AG04450 (cell line): ENCODE measurements around the gene PTBP1. TPM values are rescaled to one million over a fixed set of nuclear protein-coding genes. Genes with fewer than 3 reads are reported as not detected.

ENCODE experiments used
- CTCF ChIA-PET: fragments of 300-600, 350-600 bp; formaldehyde crosslinking; extraction: SDS; loops from one replicate; lab custom pipeline; 2022; ENCODE audit warnings: antibody characterized with exemption, inconsistent platforms; lab: Charles Lee
- POLR2A ChIA-PET: fragments of 350-600 bp; formaldehyde crosslinking; extraction: SDS; loops from one replicate; lab custom pipeline; 2021; ENCODE audit warnings: antibody characterized with exemption, inconsistent platforms; lab: Yijun Ruan, JAX
- DNase-seq: peaks from one replicate; pipeline ENCODE4 v3.0.0-alpha.2; 2011; ENCODE audit warnings: low read depth, low spot score
- H3K27ac ChIP-seq: one replicate; pipeline ENCODE4 v1.5.1; 2012; ENCODE audit warnings: low read depth, low read length, control low read depth
- H3K27me3 ChIP-seq: one replicate; pipeline ENCODE4 v1.6.0; 2012; ENCODE audit warnings: low read length; ENCODE audit not compliant: control insufficient read depth, insufficient read depth
- H3K4me3 ChIP-seq: 2 replicates; pipeline ENCODE4 v1.5.1; 2011; ENCODE audit warnings: mild to moderate bottlenecking, low read depth, low read length, control low read depth
- H3K9me3 ChIP-seq: 2 replicates; pipeline ENCODE4 v1.5.1; 2012; ENCODE audit warnings: low read length; ENCODE audit not compliant: control insufficient read depth, insufficient read depth
- CTCF ChIP-seq: IDR thresholded peaks from 2 replicates; pipeline ENCODE4 v1.5.1; 2011; ENCODE audit warnings: low read depth, low read length, control low read depth, inconsistent platforms
- polyA plus RNA-seq: library from polyadenylated mRNA; depleted of rRNA; stranded (reverse); fragments of >200 nt; gene quantifications from 2 replicates; pipeline ENCODE4 v1.2.3, GENCODE V29; 2011

The PTBP1 gene
- polyA plus RNA-seq, 1 experiment = 141 TPM

DNA sequence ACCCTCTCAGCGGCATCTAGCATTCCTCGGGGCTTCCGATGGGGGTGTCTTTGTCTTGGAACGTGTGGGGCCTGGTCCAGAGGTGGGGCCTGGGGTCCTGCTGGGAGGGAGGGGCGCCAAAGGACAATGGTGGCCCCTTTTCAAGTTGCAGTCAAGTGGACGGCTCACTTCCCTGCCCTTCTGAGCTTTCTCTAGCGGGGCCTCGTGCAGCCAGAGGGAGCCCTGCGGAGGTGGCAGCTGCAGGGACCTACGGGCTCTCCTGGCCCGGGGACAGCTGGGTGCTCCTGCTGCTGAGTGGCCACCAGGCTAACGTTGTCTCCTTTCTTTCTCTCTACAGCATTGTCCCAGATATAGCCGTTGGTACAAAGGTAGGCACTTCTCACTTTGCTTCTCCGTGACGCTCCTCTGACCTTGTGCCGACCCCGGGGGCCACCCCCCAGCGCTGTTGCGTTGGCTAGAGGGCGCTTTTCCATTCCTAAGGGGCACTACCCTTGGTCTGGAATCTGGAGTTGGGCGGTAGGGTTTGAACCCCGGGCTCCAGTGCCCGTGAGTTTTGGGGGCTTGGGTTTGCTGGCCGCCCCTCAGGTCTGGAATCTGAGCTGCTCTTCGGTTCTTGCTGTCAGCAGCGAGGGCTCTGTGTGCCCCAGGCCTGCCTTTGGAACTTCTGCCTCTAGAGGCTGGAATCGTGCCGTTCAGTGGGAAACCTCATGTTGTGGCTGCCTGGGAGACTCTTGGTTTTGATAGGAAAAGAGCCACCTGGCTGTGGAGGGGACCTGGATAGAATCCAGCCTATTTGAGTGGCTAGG lies 2.0 kb downstream of the PTBP1 start:
- POLR2A ChIA-PET = interaction anchor here (0.6 to 1.3 kb wide), 7 partner anchors 10 to 197 kb away, joined by 3 to 5 read pairs (median 3); no protein-coding TSS in a partner anchor

GRCh38 chr19:800360-801029 lies 3.2 kb downstream of the PTBP1 start:
- ChIA-PET CTCF (no interaction called here), POLR2A (interaction anchor here (1.0 kb wide), 1 partner anchor 22 kb away, joined by 3 read pairs; no protein-coding TSS in a partner anchor)
- peak overlapping the region; percentile 32 for H3K4me3 ChIP-seq
- no peaks in the 10 kb centered on the region for H3K27me3 ChIP-seq
- no peak for TF ChIP-seq CTCF
- H3K9me3 ChIP-seq = no peaks in the 10 kb centered on the region; the same call in 1 of the 2 replicates
- no peak for DNase-seq
- no peak overlapping the region for H3K27ac ChIP-seq

More for the DNA sequence above, 2.0 kb downstream of the PTBP1 start:
- Histone ChIP-seq H3K27me3 (no peaks in the 10 kb centered on the region), H3K9me3 (no peaks in the 10 kb centered on the region; the same call in 1 of the 2 replicates), H3K27ac (no peak overlapping the region), H3K4me3 (peak overlapping the region; percentile 90)
- peak; percentile 34 for TF ChIP-seq CTCF
- CTCF ChIA-PET = interaction anchor here (2.2 kb wide), 1 partner anchor 29 kb away, joined by 9 read pairs; no protein-coding TSS in a partner anchor
- no peak for DNase-seq

DNA sequence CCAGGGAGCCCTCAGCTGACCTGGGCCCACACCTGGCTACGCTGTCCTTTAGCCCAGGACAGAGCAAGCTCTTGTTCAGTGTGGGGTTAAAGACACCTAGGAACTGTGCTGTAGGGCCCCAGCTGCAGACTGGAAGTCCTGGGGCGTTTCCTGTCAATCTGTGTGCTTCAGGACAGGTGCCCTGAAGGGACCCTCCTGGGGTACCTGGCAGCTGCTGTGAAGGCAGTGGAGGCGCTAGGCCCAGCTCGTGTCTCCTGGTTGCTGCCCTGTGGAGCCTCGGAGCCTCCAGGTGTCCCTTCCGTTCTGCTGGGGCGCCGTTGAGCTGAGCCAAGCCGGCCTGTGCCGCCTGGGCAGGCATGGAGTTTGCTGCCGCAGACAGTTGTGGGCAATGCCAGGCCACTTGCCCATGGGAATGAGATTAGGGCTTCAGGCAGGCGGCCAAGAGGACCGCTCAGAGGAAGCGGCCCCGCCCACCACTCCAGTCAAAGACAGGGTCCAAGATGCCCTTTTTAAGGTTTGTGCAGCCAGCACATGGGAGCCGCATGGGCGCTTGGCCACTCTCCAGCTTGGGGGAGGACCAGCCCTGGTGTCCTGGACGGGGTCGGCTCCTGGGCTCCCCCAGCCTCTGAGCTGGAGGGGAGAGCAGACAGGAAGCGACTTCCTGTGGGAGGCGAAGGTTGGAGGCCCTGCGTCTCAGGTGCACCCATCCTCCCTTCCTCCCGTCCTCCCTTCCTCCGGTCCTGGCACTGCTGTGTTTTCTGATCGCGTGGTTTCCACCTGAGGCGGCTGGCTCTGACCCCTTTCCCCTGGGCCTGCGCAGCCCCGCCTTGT lies 4.0 kb downstream of the PTBP1 start:
- peak overlapping the region; percentile 32 for H3K4me3 ChIP-seq
- CTCF ChIA-PET = interaction anchor here (0.9 kb wide), 1 partner anchor 30 kb away, joined by 4 read pairs; no protein-coding TSS in a partner anchor
- POLR2A ChIA-PET = interaction anchor here (0.9 to 1.4 kb wide), 5 partner anchors 12 to 124 kb away, joined by 3 read pairs; partner anchors contain the start of genes MED16 and RNU6-9
- peak overlapping the region; percentile 21 for H3K27ac ChIP-seq
- TF ChIP-seq CTCF = no peak
- H3K27me3 ChIP-seq = no peaks in the 10 kb centered on the region
- H3K9me3 ChIP-seq = no peaks in the 10 kb centered on the region; the same call in 1 of the 2 replicates
- no peak for DNase-seq

- Histone ChIP-seq H3K9me3 (no peaks in the 10 kb centered on the region; the same call in 1 of the 2 replicates), H3K4me3 (peak overlapping the region; percentile 32), H3K27ac (peak overlapping the region; percentile 31), H3K27me3 (no peaks in the 10 kb centered on the region)
- CTCF ChIA-PET = interaction anchor here (0.6 to 0.9 kb wide), 2 partner anchors 23 to 31 kb away, joined by 4 to 7 read pairs; no protein-coding TSS in a partner anchor
- TF ChIP-seq CTCF = no peak
- DNase-seq = no peak
- POLR2A ChIA-PET = interaction anchor here (0.6 to 1.4 kb wide), 7 partner anchors 11 to 125 kb away, joined by 3 to 13 read pairs (median 3); partner anchors contain the start of genes MED16 and RNU6-9
Measured at GRCh38 chr19:801861-802497, 4.7 kb downstream of the PTBP1 start.
